A673 (cell line): ENCODE measurements around the gene GGPS1.

Experiments used
- CTCF ChIP-seq: fragments of 300-800, 200-600 bp; sonication (generic); conservative IDR thresholded peaks from 2 replicates; pipeline ENCODE4 v1.5.1; 2017; ENCODE audit warnings: low read depth, mild to moderate bottlenecking, antibody characterized with exemption, low read length, moderate library complexity, mixed read lengths
- EZH2 ChIP-seq: fragments of 200-600 bp; sonication (generic); IDR thresholded peaks from 2 replicates; pipeline ENCODE4 v1.6.1; 2017; ENCODE audit warnings: borderline replicate concordance, low read depth, mild to moderate bottlenecking, mixed read lengths, antibody characterized with exemption, low read length; ENCODE audit not compliant: poor library complexity, severe bottlenecking

DNA sequence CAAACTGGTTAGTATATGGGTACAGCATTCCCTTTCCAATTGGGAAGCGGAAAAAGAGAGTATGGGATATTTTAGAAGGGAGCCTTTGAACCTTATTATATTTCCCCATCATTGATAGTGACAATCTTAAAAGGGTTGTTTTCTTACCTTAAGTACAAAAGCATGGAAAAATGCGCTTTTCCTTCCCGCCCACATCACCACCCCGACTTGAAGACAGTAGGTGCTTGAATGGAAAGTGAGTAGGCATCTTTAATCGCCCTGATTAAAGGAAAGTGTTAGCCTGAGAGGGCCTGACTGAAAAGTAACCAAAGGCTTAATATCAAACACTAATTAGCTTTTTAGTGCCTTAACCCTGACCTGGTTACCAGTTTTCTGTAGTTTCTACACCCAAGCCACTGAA lies 15.4 kb downstream of the GGPS1 start:
- TF ChIP-seq CTCF (no peak), EZH2 (no peak)
